T follicular helper cell (primary cell): ENCODE measurements around the gene GUCA1A.
"Not testable (repeated sequence)": the region's sequence is repeated elsewhere in the genome, so short reads cannot be mapped to it uniquely, and the experiment has no call there.

Experiments
- DNase-seq: peaks from one replicate; pipeline ENCODE4 v3.0.0-alpha.2; 2020; ENCODE audit warnings: low read depth

Gene GUCA1A

GRCh38 chr6:42147138-42147562, 26.0 kb upstream of the GUCA1A start:
- DNase-seq: no peak

GRCh38 chr6:42148058-42148457, 25.1 kb upstream of the GUCA1A start:
- no peak for DNase-seq

- no peak for DNase-seq
Observed at GRCh38 chr6:42150254-42150653, 22.9 kb upstream of the GUCA1A start.

- no peak for DNase-seq
Observed at GRCh38 chr6:42152024-42152423, 21.1 kb upstream of the GUCA1A start.

GRCh38 chr6:42152528-42153213, 20.5 kb upstream of the GUCA1A start:
- DNase-seq: not testable (repeated sequence)

- no peak for DNase-seq
Observed at GRCh38 chr6:42153921-42154320, 19.2 kb upstream of the GUCA1A start.

GRCh38 chr6:42154461-42155209, 18.5 kb upstream of the GUCA1A start:
- no peak for DNase-seq

- DNase-seq: no peak
Observed at GRCh38 chr6:42155293-42155692, 17.9 kb upstream of the GUCA1A start.

GRCh38 chr6:42156638-42157037, 16.5 kb upstream of the GUCA1A start:
- no peak for DNase-seq

- DNase-seq: no peak
Observed at GRCh38 chr6:42158011-42158410, 15.2 kb upstream of the GUCA1A start.

GRCh38 chr6:42158631-42159030, 14.5 kb upstream of the GUCA1A start:
- DNase-seq: no peak

- DNase-seq: no peak
Observed at GRCh38 chr6:42159431-42160024, 13.6 kb upstream of the GUCA1A start.

- DNase-seq: no peak
Observed at GRCh38 chr6:42162384-42162783, 10.8 kb upstream of the GUCA1A start.

GRCh38 chr6:42162812-42163211, 10.4 kb upstream of the GUCA1A start:
- no peak for DNase-seq

- no peak for DNase-seq
Observed at GRCh38 chr6:42163981-42164380, 9.2 kb upstream of the GUCA1A start.

GRCh38 chr6:42165016-42165415, 8.1 kb upstream of the GUCA1A start:
- DNase-seq: no peak

GRCh38 chr6:42166444-42167141, 6.6 kb upstream of the GUCA1A start:
- peak; percentile 64 for DNase-seq

GRCh38 chr6:42168650-42169049, 4.5 kb upstream of the GUCA1A start:
- DNase-seq: no peak

GRCh38 chr6:42169780-42170179, 3.4 kb upstream of the GUCA1A start:
- DNase-seq: not testable (repeated sequence)

- no peak for DNase-seq
Observed at GRCh38 chr6:42171813-42172581, 1.2 kb upstream of the GUCA1A start.

- no peak for DNase-seq
Observed at GRCh38 chr6:42175860-42176259, 2.7 kb downstream of the GUCA1A start.

- no peak for DNase-seq
Observed at GRCh38 chr6:42176981-42177380, 3.8 kb downstream of the GUCA1A start.
